ENCODE data around the gene KLF2. TPM values are rescaled to one million over a fixed set of nuclear protein-coding genes. Genes with fewer than 3 reads are reported as not detected.

The KLF2 gene
- total RNA-seq, 2 experiments from 2014 or later, result 1,201 to 1,291 TPM

DNA sequence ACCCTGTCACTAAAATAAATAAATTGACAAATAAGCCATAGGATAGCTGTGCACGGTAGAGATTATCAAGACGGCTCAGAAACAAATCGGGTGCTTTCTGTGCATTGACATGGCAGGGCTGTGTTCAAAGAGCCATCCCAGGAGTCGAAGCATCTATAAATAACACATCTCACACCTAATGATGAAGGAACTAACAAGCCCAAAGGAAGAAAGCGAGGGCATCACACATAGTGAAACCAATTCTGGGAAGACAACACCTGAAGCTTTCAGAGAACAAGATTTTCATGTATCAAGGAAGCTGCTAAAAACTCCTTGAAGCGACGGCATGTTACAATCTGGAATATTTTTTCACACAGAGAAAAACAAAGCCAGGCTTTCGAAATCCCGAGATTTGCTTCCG, 36.1 kb downstream of the KLF2 start:
- Histone ChIP-seq H3K27me3 (ENCODE audit: control insufficient read depth in 1 of 2, insufficient read depth in 2 of 2, low read length in 2 of 2) (no peaks in the 10 kb centered on the region), H3K4me3 (ENCODE audit: low read length) (no peak overlapping the region), H3K4me1 (ENCODE audit: insufficient read depth, low read length) (peaks cover 99% of the 10 kb centered on the region), H3K9me3 (ENCODE audit: control insufficient read depth in 1 of 2, insufficient read depth in 1 of 2, low read length in 2 of 2) (no peaks in the 10 kb centered on the region), H3K27ac (ENCODE audit: low read depth in 1 of 2, low read length in 2 of 2) (peak overlapping the region; percentile 14 to 35), H3K36me3 (ENCODE audit: insufficient read depth, low read length) (no peaks in the 10 kb centered on the region)
- Mint-ChIP-seq H3K27me3 (no peaks in the 10 kb centered on the region), H3K4me3 (peak overlapping the region; percentile 67), H3K36me3 (ENCODE audit: low read depth) (no peaks in the 10 kb centered on the region), H3K27ac (no peak overlapping the region), H3K4me1 (ENCODE audit: low read depth) (peaks cover 82% of the 10 kb centered on the region), H3K9me3 (no peaks in the 10 kb centered on the region)
- DNase-seq (peak in 1 of 14 experiments; percentile 5), ATAC-seq (ENCODE audit: poor library complexity) (no peak)
- ChIA-PET POLR2A (interaction anchor here (0.7 to 32.3 kb wide), 5 partner anchors 9 to 73 kb away, joined by 3 to 3819 read pairs (median 5); partner anchors contain the start of gene KLF2), CTCF (interaction anchor here (1.0 to 1.5 kb wide), 3 partner anchors 19 to 26 kb away, joined by 3 to 8 read pairs (median 5); no protein-coding TSS in a partner anchor)
- TF ChIP-seq, protein P1, sequence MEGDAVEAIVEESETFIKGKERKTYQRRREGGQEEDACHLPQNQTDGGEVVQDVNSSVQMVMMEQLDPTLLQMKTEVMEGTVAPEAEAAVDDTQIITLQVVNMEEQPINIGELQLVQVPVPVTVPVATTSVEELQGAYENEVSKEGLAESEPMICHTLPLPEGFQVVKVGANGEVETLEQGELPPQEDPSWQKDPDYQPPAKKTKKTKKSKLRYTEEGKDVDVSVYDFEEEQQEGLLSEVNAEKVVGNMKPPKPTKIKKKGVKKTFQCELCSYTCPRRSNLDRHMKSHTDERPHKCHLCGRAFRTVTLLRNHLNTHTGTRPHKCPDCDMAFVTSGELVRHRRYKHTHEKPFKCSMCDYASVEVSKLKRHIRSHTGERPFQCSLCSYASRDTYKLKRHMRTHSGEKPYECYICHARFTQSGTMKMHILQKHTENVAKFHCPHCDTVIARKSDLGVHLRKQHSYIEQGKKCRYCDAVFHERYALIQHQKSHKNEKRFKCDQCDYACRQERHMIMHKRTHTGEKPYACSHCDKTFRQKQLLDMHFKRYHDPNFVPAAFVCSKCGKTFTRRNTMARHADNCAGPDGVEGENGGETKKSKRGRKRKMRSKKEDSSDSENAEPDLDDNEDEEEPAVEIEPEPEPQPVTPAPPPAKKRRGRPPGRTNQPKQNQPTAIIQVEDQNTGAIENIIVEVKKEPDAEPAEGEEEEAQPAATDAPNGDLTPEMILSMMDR (IDR thresholded peaks at IDR 0.05), result no peak
- intact Hi-C loops (cut with DNase I, micrococcal nuclease), result no loop called here

DNA sequence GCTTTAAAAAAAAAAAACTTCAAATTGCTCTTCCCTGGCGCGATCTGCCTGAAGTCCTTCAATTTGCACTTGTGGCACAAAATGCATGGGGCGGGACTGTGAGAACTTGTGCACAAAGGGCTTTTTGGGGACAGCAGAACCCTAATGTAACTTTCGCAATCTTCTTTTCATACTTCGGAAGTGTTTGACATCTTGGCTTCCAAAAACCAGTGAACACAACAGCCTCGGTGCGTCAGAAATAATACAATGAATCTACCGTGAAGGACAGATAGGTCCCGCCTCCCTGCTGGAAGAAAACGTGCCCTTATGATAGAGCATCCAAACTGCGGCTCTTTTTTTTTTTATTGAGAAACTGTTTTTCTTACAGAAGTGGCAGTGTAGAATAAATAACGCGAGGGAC, 36.6 kb downstream of the KLF2 start:
- Histone ChIP-seq H3K27ac (ENCODE audit: low read depth in 1 of 2, low read length in 2 of 2) (peak overlapping the region in 1 of 2 donors; percentile 35), H3K27me3 (ENCODE audit: control insufficient read depth in 1 of 2, insufficient read depth in 2 of 2, low read length in 2 of 2) (no peaks in the 10 kb centered on the region), H3K4me3 (ENCODE audit: low read length) (no peak overlapping the region), H3K9me3 (ENCODE audit: control insufficient read depth in 1 of 2, insufficient read depth in 1 of 2, low read length in 2 of 2) (no peaks in the 10 kb centered on the region), H3K4me1 (ENCODE audit: insufficient read depth, low read length) (peaks cover 99% of the 10 kb centered on the region), H3K36me3 (ENCODE audit: insufficient read depth, low read length) (no peaks in the 10 kb centered on the region)
- Mint-ChIP-seq H3K4me3 (peak overlapping the region; percentile 67), H3K9me3 (no peaks in the 10 kb centered on the region), H3K36me3 (ENCODE audit: low read depth) (peaks cover under 1% of the 10 kb centered on the region), H3K4me1 (ENCODE audit: low read depth) (peaks cover 76% of the 10 kb centered on the region), H3K27ac (no peak overlapping the region), H3K27me3 (no peaks in the 10 kb centered on the region)
- CTCF ChIA-PET, result interaction anchor here (1.0 to 1.5 kb wide), 4 partner anchors 22 to 33 kb away, joined by 3 to 8 read pairs (median 4); no protein-coding TSS in a partner anchor
- POLR2A ChIA-PET, result interaction anchor here (0.5 to 32.3 kb wide), 5 partner anchors 8 to 125 kb away, joined by 3 to 3819 read pairs (median 7); partner anchors contain the start of gene KLF2
- no peak for ATAC-seq (ENCODE audit: poor library complexity)
- intact Hi-C loops (cut with DNase I, micrococcal nuclease), result no loop called here
- DNase-seq, result no peak
- TF ChIP-seq, protein P1 (IDR thresholded peaks at IDR 0.05), result no peak

DNA sequence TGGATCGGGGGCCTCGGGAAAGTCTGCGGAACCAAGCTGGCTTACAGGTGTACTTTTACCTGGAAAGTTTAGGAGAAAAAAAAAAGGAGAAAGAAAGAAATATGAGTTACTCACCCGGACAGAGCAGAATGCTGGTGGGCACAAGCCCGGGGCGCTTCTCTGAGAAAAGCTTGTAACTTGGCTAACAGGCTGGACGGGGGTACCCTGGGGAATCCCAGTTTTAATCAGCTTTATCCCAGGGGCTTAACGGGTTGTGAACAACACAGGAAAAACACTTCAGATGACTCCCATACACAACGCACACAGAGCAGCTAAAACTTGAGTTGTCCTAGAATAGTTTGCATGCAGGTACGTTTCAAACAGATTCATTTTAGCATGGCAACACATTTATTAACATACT, 37.3 kb downstream of the KLF2 start:
- no peak overlapping the region for H3K27ac ChIP-seq (ENCODE audit: low read depth in 1 of 2, low read length in 2 of 2)
- POLR2A ChIA-PET, result interaction anchor here (1.0 to 32.3 kb wide), 4 partner anchors 8 to 176 kb away, joined by 3 to 3819 read pairs (median 74); partner anchors contain the start of genes FAM32A and KLF2
- intact Hi-C loops (cut with DNase I, micrococcal nuclease), result no loop called here

More for the DNA sequence above, 37.3 kb downstream of the KLF2 start:
- Mint-ChIP-seq H3K27me3 (no peaks in the 10 kb centered on the region), H3K4me1 (ENCODE audit: low read depth) (peaks cover 70% of the 10 kb centered on the region), H3K4me3 (peak overlapping the region; percentile 55), H3K9me3 (no peaks in the 10 kb centered on the region), H3K27ac (no peak overlapping the region), H3K36me3 (ENCODE audit: low read depth) (peaks cover 7% of the 10 kb centered on the region)
- Histone ChIP-seq H3K27me3 (ENCODE audit: control insufficient read depth in 1 of 2, insufficient read depth in 2 of 2, low read length in 2 of 2) (no peaks in the 10 kb centered on the region), H3K4me3 (ENCODE audit: low read length) (no peak overlapping the region), H3K9me3 (ENCODE audit: control insufficient read depth in 1 of 2, insufficient read depth in 1 of 2, low read length in 2 of 2) (no peaks in the 10 kb centered on the region), H3K36me3 (ENCODE audit: insufficient read depth, low read length) (no peaks in the 10 kb centered on the region), H3K4me1 (ENCODE audit: insufficient read depth, low read length) (peaks cover 99% of the 10 kb centered on the region)
- ATAC-seq (ENCODE audit: poor library complexity), result no peak
- TF ChIP-seq, protein P1 (IDR thresholded peaks at IDR 0.05), result no peak
- CTCF ChIA-PET, result interaction anchor here (0.9 to 1.5 kb wide), 4 partner anchors 10 to 34 kb away, joined by 3 to 8 read pairs (median 4); no protein-coding TSS in a partner anchor
- DNase-seq, result no peak
